Heart left ventricle (tissue), 16 donors: ENCODE measurements around the gene EMP2. TPM values are rescaled to one million over a fixed set of nuclear protein-coding genes. Genes with fewer than 3 reads are reported as not detected.
A peak's percentile ranks its signal among the peaks of the same experiment; 100 is the strongest.

Experiments used
- ATAC-seq, 4 donors: fragments of 200-7000 bp; cut with Tn5 transposase; one replicate each; pipeline ENCODE4 v1.9.1; 2020 to 2022; ENCODE audit warnings: moderate library complexity in 4 of 4, mild to moderate bottlenecking in 3 of 4, moderate number of reproducible peaks in 1 of 4
- DNase-seq, 5 donors: peaks; one replicate each; pipeline ENCODE4 v3.0.0-alpha.2; 2020
- H3K27ac ChIP-seq, 12 donors: fragments of 200-600 bp; sonication (generic) in 4 of 12; one replicate each; pipeline versions ENCODE4 v1.5.0 to v1.8.0; 2016 to 2022; ENCODE audit warnings: mild to moderate bottlenecking in 2 of 12
- H3K27me3 ChIP-seq, 9 donors: fragments of 200-600 bp; sonication (generic) in 2 of 9; one replicate each; pipeline versions ENCODE4 v1.5.1 to v1.8.0; 2016 to 2022; ENCODE audit warnings: mild to moderate bottlenecking in 3 of 9
- H3K36me3 ChIP-seq, 9 donors: fragments of 200-600 bp; sonication (generic) in 2 of 9; one replicate each; pipeline versions ENCODE4 v1.5.0 to v1.8.0; 2018 to 2022; ENCODE audit warnings: mild to moderate bottlenecking in 2 of 9
- H3K4me1 ChIP-seq, 12 donors: fragments of 200-600 bp; sonication (generic) in 4 of 12; one replicate each; pipeline versions ENCODE4 v1.5.0 to v1.8.0; 2016 to 2022; ENCODE audit warnings: mild to moderate bottlenecking in 3 of 12
- H3K4me3 ChIP-seq, 12 donors: fragments of 200-600 bp; sonication (generic) in 4 of 12; one replicate each; pipeline versions ENCODE4 v1.5.0 to v1.8.0; 2017 to 2022; ENCODE audit warnings: mild to moderate bottlenecking in 9 of 12, moderate library complexity in 4 of 12
- H3K9me3 ChIP-seq, 12 donors: fragments of 200-600 bp; sonication (generic) in 4 of 12; one replicate each; pipeline versions ENCODE4 v1.5.0 to v1.8.0; 2016 to 2022; ENCODE audit warnings: mild to moderate bottlenecking in 1 of 12
- POLR2A ChIP-seq, 2 donors: fragments of 450-650 bp; IDR thresholded peaks; one replicate each; pipeline ENCODE4 v1.6.1; 2017; ENCODE audit warnings: antibody characterized with exemption in 2 of 2, mild to moderate bottlenecking in 2 of 2, moderate library complexity in 2 of 2
- WGBS, 4 donors: extraction: QIAGEN DNeasy Blood & Tissue Kit in 2 of 4; methylation state at CpG; one replicate each; pipeline versions ENCODE4 v1.1.5 to v1.1.7; 2013 to 2018; 5-methylcytosine and 5-hydroxymethylcytosine counted together
- intact Hi-C, 10 donors: fragments of 100-400 bp; cut with DNase I; formaldehyde crosslinking; loops; one replicate each; pipeline versions ENCODE4 v1.11.1 to v1.14.2; 2022
- polyA plus RNA-seq, 2 donors: library from polyadenylated mRNA; stranded (reverse); fragments of 200-250 nt; gene quantifications; one replicate each; pipeline ENCODE4 v1.2.3, GENCODE V29; 2013
- total RNA-seq, 9 donors: library from RNA; depleted of rRNA in 2 of 9; stranded (reverse); fragments of >200 nt in 2 of 9; fragmentation: NEBNext Ultra II Directional in 3 of 9; extraction: Animal tissue kit (Norgen Biotek cat#: 25700) in 3 of 9; gene quantifications; one replicate each; pipeline versions ENCODE4 v1.1.0 to v1.2.4, GENCODE V29; 2016 to 2023
- TF ChIP-seq, protein P1 (sequence below), 12 donors: fragments of 200-600 bp; sonication (generic) in 4 of 12; IDR thresholded peaks; one replicate each; pipeline versions ENCODE4 v1.5.0 to v1.8.0; 2018 to 2022; ENCODE audit warnings: antibody characterized with exemption in 12 of 12, mild to moderate bottlenecking in 5 of 12
- donor health status: ischemic (EF 13 %, LVEDD 7.1; RV severe dilation, severe dysfunction).
- donor health status: healthy with polysubstance abuse.
- donor health status: DM: no; HTN: yes; CAD: no.
- donor health status: DM: no; HTN: no; CAD: no.
- donor health status: ischemic (EF 25% LVEDD 6.9; RV normal size, moderate dysfunction).
- donor health status: ischemic (EF 25% LVEDD 5.7; RV mildly dilated, moderate dysfunction).
- donor health status: healthy.
- donor health status: DM: yes; HTN: yes; CAD: no.
- donor health status: ischemic (EF 35%, LVEDD 5.7; RV mildly dilated, moderate dysfunction).
- donor health status: nonischemic (EF 11% LVEDD 7.7; RV severe dilation, severe dysfunction).
- donor health status: DM: yes; HTN: yes; CAD: no.
- donor health status: PGD.
- donor health status: ischemic (EF 29% LVEDD 5.4; RV normal size, mild dysfunction).
- donor health status: nonischemic (EF 23%, LVEDD 6.1; RV moderate dilation, normal function).

Gene EMP2
- total and polyA plus RNA-seq, 11 donors: 34.5 to 103 (median 61.3) TPM

DNA sequence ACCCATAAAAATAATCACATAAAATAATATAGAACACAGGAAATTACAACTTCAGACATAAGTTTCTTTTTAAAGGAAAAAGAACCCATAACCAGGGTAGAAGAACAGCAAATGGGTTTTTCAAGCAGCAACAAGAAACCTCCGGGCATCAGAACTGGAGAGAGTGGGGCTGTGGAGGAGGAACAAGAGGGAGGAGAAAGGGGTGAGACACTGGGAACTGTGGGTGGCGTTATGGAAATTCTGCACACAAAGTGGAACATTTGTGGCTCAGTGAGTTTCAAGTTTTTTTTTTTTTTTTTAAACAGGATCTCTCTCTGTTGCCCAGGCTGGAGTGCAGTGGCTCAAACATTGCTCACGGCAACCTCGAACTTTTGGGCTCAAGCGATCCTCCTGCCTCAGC, 22.6 kb downstream of the EMP2 start:
- H3K4me1 ChIP-seq: peaks cover 18 to 97% (median 68%) of the 10 kb centered on the region in 12 donors
- peak overlapping the region; percentile 86 to 96 (median 90) for H3K27ac ChIP-seq
- no peaks in the 10 kb centered on the region for H3K36me3 ChIP-seq
- intact Hi-C loops: loop anchor here in 4 of 10 donors (2.0 to 10.0 kb wide), 4 partner anchors 19 to 367 kb away; partner anchors contain the start of gene EMP2 (in 1 of the 4)
- H3K4me3 ChIP-seq: peak overlapping the region in 1 of 12 donors; percentile 20
- no peaks in the 10 kb centered on the region for H3K27me3 ChIP-seq
- no peak for DNase-seq
- TF ChIP-seq, protein P1, sequence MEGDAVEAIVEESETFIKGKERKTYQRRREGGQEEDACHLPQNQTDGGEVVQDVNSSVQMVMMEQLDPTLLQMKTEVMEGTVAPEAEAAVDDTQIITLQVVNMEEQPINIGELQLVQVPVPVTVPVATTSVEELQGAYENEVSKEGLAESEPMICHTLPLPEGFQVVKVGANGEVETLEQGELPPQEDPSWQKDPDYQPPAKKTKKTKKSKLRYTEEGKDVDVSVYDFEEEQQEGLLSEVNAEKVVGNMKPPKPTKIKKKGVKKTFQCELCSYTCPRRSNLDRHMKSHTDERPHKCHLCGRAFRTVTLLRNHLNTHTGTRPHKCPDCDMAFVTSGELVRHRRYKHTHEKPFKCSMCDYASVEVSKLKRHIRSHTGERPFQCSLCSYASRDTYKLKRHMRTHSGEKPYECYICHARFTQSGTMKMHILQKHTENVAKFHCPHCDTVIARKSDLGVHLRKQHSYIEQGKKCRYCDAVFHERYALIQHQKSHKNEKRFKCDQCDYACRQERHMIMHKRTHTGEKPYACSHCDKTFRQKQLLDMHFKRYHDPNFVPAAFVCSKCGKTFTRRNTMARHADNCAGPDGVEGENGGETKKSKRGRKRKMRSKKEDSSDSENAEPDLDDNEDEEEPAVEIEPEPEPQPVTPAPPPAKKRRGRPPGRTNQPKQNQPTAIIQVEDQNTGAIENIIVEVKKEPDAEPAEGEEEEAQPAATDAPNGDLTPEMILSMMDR (IDR thresholded peaks at IDR 0.05): no peak
- TF ChIP-seq POLR2A (IDR thresholded peaks at IDR 0.05): no peak
- H3K9me3 ChIP-seq: peaks cover 0 to 13% (median 0%) of the 10 kb centered on the region in 12 donors
- 86 to 89% (median 88%) methylated on average over 5 of the region's 5 CpGs for WGBS, 4 donors
- no peak for ATAC-seq

DNA sequence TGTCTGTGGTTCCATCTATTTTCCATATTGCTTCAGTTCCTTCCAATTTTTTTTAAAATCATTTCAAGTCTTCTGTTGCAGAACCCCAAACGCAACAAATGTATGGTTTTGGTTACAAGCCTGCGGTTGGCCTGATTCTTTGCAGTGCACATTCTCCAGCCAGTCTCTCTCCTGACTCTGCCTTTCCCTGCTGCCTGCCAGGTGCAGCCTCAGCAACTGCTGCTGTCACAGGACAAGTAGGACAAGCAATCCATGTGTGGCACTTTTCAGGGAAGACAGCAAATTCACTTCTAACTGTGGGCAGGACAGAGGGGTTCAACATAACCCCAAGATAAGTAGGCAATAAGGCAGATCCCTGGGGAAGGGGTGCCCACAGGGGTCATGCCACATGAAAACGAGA, 24.2 kb downstream of the EMP2 start:
- 67 to 80% (median 72%) methylated on average over 3 of the region's 3 CpGs for WGBS, 4 donors
- TF ChIP-seq POLR2A (IDR thresholded peaks at IDR 0.05): no peak
- TF ChIP-seq, protein P1 (IDR thresholded peaks at IDR 0.05): no peak
- Histone ChIP-seq H3K36me3 (no peaks in the 10 kb centered on the region), H3K4me1 (peaks cover 18 to 90% (median 70%) of the 10 kb centered on the region in 12 donors), H3K27ac (peak overlapping the region in 7 of 12 donors; percentile 2 to 92 (median 38)), H3K4me3 (no peak overlapping the region), H3K27me3 (no peaks in the 10 kb centered on the region), H3K9me3 (no peaks in the 10 kb centered on the region)
- DNase-seq: no peak
- intact Hi-C loops: loop anchor here in 1 of 10 donors (10.0 kb wide), 1 partner anchor 369 kb away; no protein-coding TSS in a partner anchor
- ATAC-seq: no peak

GRCh38 chr16:10554569-10554968, 25.8 kb downstream of the EMP2 start:
- Histone ChIP-seq H3K9me3 (no peaks in the 10 kb centered on the region), H3K4me3 (no peak overlapping the region), H3K27ac (no peak overlapping the region), H3K36me3 (no peaks in the 10 kb centered on the region), H3K4me1 (peaks cover 5 to 73% (median 54%) of the 10 kb centered on the region in 12 donors), H3K27me3 (no peaks in the 10 kb centered on the region)
- intact Hi-C loops: loop anchor here in 1 of 10 donors (10.0 kb wide), 1 partner anchor 370 kb away; no protein-coding TSS in a partner anchor
- 81 to 95% (median 92%) methylated on average over 7 of the region's 7 CpGs for WGBS, 4 donors
- TF ChIP-seq POLR2A (IDR thresholded peaks at IDR 0.05): no peak
- TF ChIP-seq, protein P1 (IDR thresholded peaks at IDR 0.05): no peak
- DNase-seq: no peak
- no peak for ATAC-seq

DNA sequence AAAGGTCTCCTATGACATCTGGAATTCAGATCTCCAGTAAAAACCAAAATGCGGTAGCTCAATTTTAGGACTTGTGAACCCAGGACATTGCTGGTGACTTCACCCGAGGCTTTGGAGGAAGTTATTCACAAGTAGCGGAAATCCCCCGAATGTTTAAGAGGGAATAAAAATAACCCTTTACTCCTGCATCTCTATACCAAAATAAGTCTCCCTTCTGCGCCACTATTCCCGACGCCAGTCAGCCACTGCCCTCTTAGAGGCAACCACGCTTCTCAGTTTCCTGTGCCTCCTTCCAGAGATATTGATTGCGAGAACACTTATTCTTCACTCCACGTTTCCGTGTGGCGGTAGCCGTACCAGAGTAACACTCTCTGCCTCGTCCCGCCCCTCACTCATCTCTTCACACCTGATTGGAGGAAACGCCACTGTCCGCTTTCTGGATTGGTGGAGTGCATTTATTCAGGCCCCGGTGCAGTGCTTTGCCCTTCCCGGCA, 27.4 kb downstream of the EMP2 start:
- ATAC-seq (peak; percentile 85 to 97 (median 96)), DNase-seq (peak; percentile 70 to 76 (median 72))
- intact Hi-C loops: loop anchor here in 1 of 10 donors (10.0 kb wide), 1 partner anchor 372 kb away; no protein-coding TSS in a partner anchor
- Histone ChIP-seq H3K27me3 (no peaks in the 10 kb centered on the region), H3K27ac (peak overlapping the region in 11 of 12 donors; percentile 44 to 78 (median 66)), H3K36me3 (peaks cover 0 to 10% (median 0%) of the 10 kb centered on the region in 9 donors), H3K4me1 (peaks cover 0 to 58% (median 39%) of the 10 kb centered on the region in 12 donors), H3K9me3 (peaks cover 0 to 12% (median 6%) of the 10 kb centered on the region in 12 donors), H3K4me3 (peak overlapping the region in 9 of 12 donors; percentile 35 to 57 (median 40))
- no peak for TF ChIP-seq POLR2A (IDR thresholded peaks at IDR 0.05)
- TF ChIP-seq, protein P1 (IDR thresholded peaks at IDR 0.05): no peak
- WGBS, 4 donors: 25 to 51% (median 36%) methylated on average over 19 of the region's 19 CpGs
